Endothelial cell of umbilical vein (primary cell): ENCODE measurements around the gene BOLA2B. TPM values are rescaled to one million over a fixed set of nuclear protein-coding genes. Genes with fewer than 3 reads are reported as not detected.

Experiments
- BruUV-seq: library from RNA; stranded (reverse); fragments of 400-500 nt; replicated peaks from 2 replicates; lab custom pipeline; 2021; lab: Mats Ljungman, UMichigan
- CTCF ChIA-PET: fragments of 300-600, 350-600 bp; sonication (Branson Sonifier 250); formaldehyde crosslinking; loops from one replicate; lab custom pipeline; 2021; ENCODE audit warnings: antibody characterized with exemption, inconsistent platforms; lab: Charles Lee
- POLR2A ChIA-PET: fragments of 300-600, 350-600 bp; sonication (Branson Sonifier 250); formaldehyde crosslinking; loops from one replicate; lab custom pipeline; 2021; ENCODE audit warnings: antibody characterized with exemption, inconsistent platforms; lab: Charles Lee
- DNase-seq: peaks from one replicate; pipeline ENCODE4 v3.0.0-alpha.2; 2011; ENCODE audit warnings: low read depth, low spot score
- FAIRE-seq: peaks from 2 replicates; lab custom pipeline; 2011; peaks lifted over from hg19 to GRCh38; lab: Jason Lieb, UNC
- H2AFZ ChIP-seq: 2 replicates; pipeline ENCODE4 v1.6.0; 2012; ENCODE audit warnings: low read depth, low read length, control low read depth, inconsistent platforms
- H3K27ac ChIP-seq: 2 replicates; pipeline ENCODE4 v1.5.1; 2011; ENCODE audit warnings: low read depth, mild to moderate bottlenecking, control low read depth, low read length, moderate library complexity; ENCODE audit not compliant: insufficient read depth
- H3K27me3 ChIP-seq, 2 experiments: 2 replicates each; pipeline versions ENCODE4 v1.6.0 to v1.6.1; 2011; ENCODE audit warnings: low read length in 2 of 2, mixed read lengths in 1 of 2; ENCODE audit not compliant: control insufficient read depth in 2 of 2, insufficient read depth in 2 of 2
- H3K36me3 ChIP-seq, 2 experiments: 2 replicates in 1 of 2; 3 replicates in 1 of 2; pipeline ENCODE4 v1.5.1; 2011; ENCODE audit warnings: low read length in 2 of 2, mild to moderate bottlenecking in 1 of 2, moderate library complexity in 1 of 2; ENCODE audit not compliant: control insufficient read depth in 2 of 2, insufficient read depth in 2 of 2; ENCODE audit errors: extremely low read depth in 1 of 2
- H3K4me1 ChIP-seq: 3 replicates; pipeline ENCODE4 v1.5.1; 2011; ENCODE audit warnings: mild to moderate bottlenecking, low read length; ENCODE audit not compliant: control insufficient read depth, insufficient read depth; ENCODE audit errors: extremely low read depth
- H3K4me2 ChIP-seq: 2 replicates; pipeline ENCODE4 v1.6.1; 2011; ENCODE audit warnings: low read length, control low read depth, mixed read lengths; ENCODE audit not compliant: insufficient read depth
- H3K4me3 ChIP-seq, 3 experiments: fragments of 200-600 bp in 1 of 3; sonication (generic), shearing (Covaris generic) in 1 of 3; replicated peaks in 1 of 3; 2 replicates each; pipeline ENCODE4 v1.5.1; 2011 to 2016; ENCODE audit warnings: control low read depth in 3 of 3, low read length in 3 of 3, mild to moderate bottlenecking in 2 of 3, inconsistent platforms in 1 of 3, low read depth in 1 of 3, moderate library complexity in 1 of 3; ENCODE audit not compliant: insufficient read depth in 1 of 3
- H3K79me2 ChIP-seq: 2 replicates; pipeline ENCODE4 v1.6.0; 2012; ENCODE audit warnings: low read length, inconsistent platforms; ENCODE audit not compliant: control insufficient read depth, insufficient read depth
- H3K9ac ChIP-seq: replicated peaks from 2 replicates; pipeline ENCODE3; 2011; ENCODE audit warnings: low read length, control low read depth; ENCODE audit not compliant: insufficient read depth; ENCODE audit errors: extremely low read depth
- H3K9me1 ChIP-seq: replicated peaks from 3 replicates; pipeline ENCODE4 v1.6.0; 2011; ENCODE audit warnings: mild to moderate bottlenecking, low read length; ENCODE audit not compliant: control insufficient read depth, insufficient read depth; ENCODE audit errors: extremely low read depth
- H3K9me3 ChIP-seq: replicated peaks from 2 replicates; pipeline ENCODE4 v1.5.1; 2012; ENCODE audit warnings: low read length, inconsistent platforms; ENCODE audit not compliant: control insufficient read depth, insufficient read depth
- H4K20me1 ChIP-seq: replicated peaks from 2 replicates; pipeline ENCODE3; 2011; ENCODE audit warnings: mild to moderate bottlenecking, low read length; ENCODE audit not compliant: control insufficient read depth, insufficient read depth; ENCODE audit errors: extremely low read depth
- CTCF ChIP-seq, 2 donors: IDR thresholded peaks; 1 replicate in 1 of 2; 2 replicates in 1 of 2; pipeline ENCODE4 v1.5.1; 2011; ENCODE audit warnings: low read length in 2 of 2, mild to moderate bottlenecking in 2 of 2, moderate library complexity in 2 of 2, control low read depth in 1 of 2, inconsistent platforms in 1 of 2, low read depth in 1 of 2; ENCODE audit not compliant: insufficient read depth in 1 of 2; ENCODE audit errors: extremely low read depth in 1 of 2
- EZH2 ChIP-seq: IDR thresholded peaks from 2 replicates; pipeline ENCODE4 v1.6.1; 2012; ENCODE audit warnings: borderline replicate concordance, low read depth, mild to moderate bottlenecking, moderate library complexity, low read length, inconsistent platforms; ENCODE audit not compliant: severe bottlenecking
- FOS ChIP-seq: IDR thresholded peaks from 2 replicates; pipeline ENCODE4 v1.6.1; 2011; ENCODE audit warnings: mild to moderate bottlenecking, low read length, moderate library complexity, borderline replicate concordance; ENCODE audit not compliant: insufficient read depth
- GATA2 ChIP-seq: IDR thresholded peaks from 2 replicates; pipeline ENCODE4 v1.7.0; 2011; ENCODE audit warnings: low read depth, mild to moderate bottlenecking, moderate library complexity, mixed read lengths, low read length; ENCODE audit not compliant: insufficient read length, insufficient read depth
- JUN ChIP-seq: IDR thresholded peaks from 2 replicates; pipeline ENCODE4 v1.6.1; 2011; ENCODE audit warnings: borderline replicate concordance, low read depth; ENCODE audit not compliant: insufficient read length, insufficient read depth
- MAX ChIP-seq: IDR thresholded peaks from 2 replicates; pipeline ENCODE4 v1.6.1; 2011; ENCODE audit not compliant: insufficient read depth, insufficient read length
- MYC ChIP-seq: IDR thresholded peaks from one replicate; pipeline ENCODE4 v1.6.1; 2011; ENCODE audit warnings: mild to moderate bottlenecking, low read depth, low read length
- POLR2A ChIP-seq: IDR thresholded peaks from 2 replicates; pipeline ENCODE4 v1.6.1; 2012; ENCODE audit warnings: low read depth, mild to moderate bottlenecking, control low read depth, low read length
- POLR2AphosphoS5 ChIP-seq: IDR thresholded peaks from 2 replicates; pipeline ENCODE4 v1.6.1; 2012; ENCODE audit warnings: low read depth, mild to moderate bottlenecking, control low read depth, low read length, moderate library complexity; ENCODE audit not compliant: insufficient read depth
- dilution Hi-C: fragments of 300-500 bp; cut with MboI; formaldehyde crosslinking; loops from one replicate; pipeline ENCODE4 v1.15.0; 2019; ENCODE audit warnings: low sequenced_read_pairs; ENCODE audit not compliant: extremely low pct_ligation_motif_present
- intact Hi-C: fragments of 100-400 bp; cut with micrococcal nuclease; formaldehyde crosslinking; loops from one replicate; pipeline ENCODE4 v1.10.0; 2022
- polyA plus RNA-seq, 4 experiments: library from polyadenylated mRNA; depleted of rRNA in 3 of 4; stranded (reverse) in 3 of 4; unstranded in 1 of 4; fragments of >200 nt; gene quantifications; 2 replicates each; pipeline versions ENCODE4 v1.2.1 to v1.2.3, GENCODE V29; 2011 to 2012; ENCODE audit warnings: missing spikeins in 1 of 4
- total RNA-seq: library from RNA; stranded (reverse); gene quantifications from 2 replicates; pipeline ENCODE4 v1.2.3, GENCODE V29; 2021

BOLA2B gene
- total and polyA plus RNA-seq, 2 donors (not counting 3 experiments of a cell fraction or from before 2014, with no cell fraction given) = 161 to 354 TPM

- intact Hi-C loops = no loop called here
- POLR2A ChIA-PET = no interaction called here
- dilution Hi-C loops = no loop called here
- Histone ChIP-seq H4K20me1 (no peaks in the 10 kb centered on the region), H3K4me1 (no peaks in the 10 kb centered on the region), H3K27me3 (no peaks in the 10 kb centered on the region), H3K27ac (no peak overlapping the region), H3K9me3 (no peaks in the 10 kb centered on the region), H2AFZ (no peak overlapping the region), H3K4me3 (no peak overlapping the region), H3K36me3 (no peaks in the 10 kb centered on the region), H3K9ac (no peak overlapping the region), H3K9me1 (no peaks in the 10 kb centered on the region), H3K4me2 (no peak overlapping the region), H3K79me2 (no peaks in the 10 kb centered on the region)
- no peak for TF ChIP-seq EZH2
- TF ChIP-seq MYC = no peak
- no peak for TF ChIP-seq GATA2
- TF ChIP-seq POLR2A = no peak
- TF ChIP-seq CTCF (IDR thresholded peaks at IDR 0.05; ENCODE audit: extremely low read depth in 1 of 2, insufficient read depth in 1 of 2, low read depth in 1 of 2, low read length in 2 of 2) = no peak
- TF ChIP-seq JUN = no peak
- no peak for TF ChIP-seq FOS
- no peak for TF ChIP-seq MAX
- TF ChIP-seq POLR2AphosphoS5 = no peak
- CTCF ChIA-PET = no interaction called here
- BruUV-seq = no TSS peak
- FAIRE-seq = no peak
- DNase-seq = no peak
Observed at GRCh38 chr16:30163538-30163937, 29.9 kb downstream of the BOLA2B start.
